Uterus (tissue), 2 donors: Measurements from ENCODE around the gene CEP63.

Source experiments
- POLR2A ChIP-seq, 2 donors: fragments of 450-650 bp; IDR thresholded peaks; one replicate each; pipeline ENCODE4 v1.6.1; 2016; ENCODE audit warnings: antibody characterized with exemption in 2 of 2, mild to moderate bottlenecking in 1 of 2, moderate library complexity in 1 of 2
- TF ChIP-seq, protein P1 (sequence below), 4 experiments: fragments of 200-600 bp in 2 of 4; fragments of 450-650 bp in 2 of 4; sonication (generic) in 2 of 4; IDR thresholded peaks; one replicate each; pipeline ENCODE4 v1.5.1; 2016 to 2019; ENCODE audit warnings: antibody characterized with exemption in 4 of 4, mild to moderate bottlenecking in 2 of 4, moderate library complexity in 1 of 4

- TF ChIP-seq, protein P1, sequence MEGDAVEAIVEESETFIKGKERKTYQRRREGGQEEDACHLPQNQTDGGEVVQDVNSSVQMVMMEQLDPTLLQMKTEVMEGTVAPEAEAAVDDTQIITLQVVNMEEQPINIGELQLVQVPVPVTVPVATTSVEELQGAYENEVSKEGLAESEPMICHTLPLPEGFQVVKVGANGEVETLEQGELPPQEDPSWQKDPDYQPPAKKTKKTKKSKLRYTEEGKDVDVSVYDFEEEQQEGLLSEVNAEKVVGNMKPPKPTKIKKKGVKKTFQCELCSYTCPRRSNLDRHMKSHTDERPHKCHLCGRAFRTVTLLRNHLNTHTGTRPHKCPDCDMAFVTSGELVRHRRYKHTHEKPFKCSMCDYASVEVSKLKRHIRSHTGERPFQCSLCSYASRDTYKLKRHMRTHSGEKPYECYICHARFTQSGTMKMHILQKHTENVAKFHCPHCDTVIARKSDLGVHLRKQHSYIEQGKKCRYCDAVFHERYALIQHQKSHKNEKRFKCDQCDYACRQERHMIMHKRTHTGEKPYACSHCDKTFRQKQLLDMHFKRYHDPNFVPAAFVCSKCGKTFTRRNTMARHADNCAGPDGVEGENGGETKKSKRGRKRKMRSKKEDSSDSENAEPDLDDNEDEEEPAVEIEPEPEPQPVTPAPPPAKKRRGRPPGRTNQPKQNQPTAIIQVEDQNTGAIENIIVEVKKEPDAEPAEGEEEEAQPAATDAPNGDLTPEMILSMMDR (IDR thresholded peaks at IDR 0.05), result peak in 2 of 4 experiments; percentile 8 to 10
- peak; percentile 51 to 78 for TF ChIP-seq POLR2A (IDR thresholded peaks at IDR 0.05)
Observed at GRCh38 chr3:134485718-134486576, at the start of gene CEP63, which contains the start of gene ANAPC13.
